ENCODE data around the gene UBA5. TPM values are rescaled to one million over a fixed set of nuclear protein-coding genes. Genes with fewer than 3 reads are reported as not detected.

UBA5 gene
- total RNA-seq, 1 donor from 2014 or later, result 84.7 TPM

DNA sequence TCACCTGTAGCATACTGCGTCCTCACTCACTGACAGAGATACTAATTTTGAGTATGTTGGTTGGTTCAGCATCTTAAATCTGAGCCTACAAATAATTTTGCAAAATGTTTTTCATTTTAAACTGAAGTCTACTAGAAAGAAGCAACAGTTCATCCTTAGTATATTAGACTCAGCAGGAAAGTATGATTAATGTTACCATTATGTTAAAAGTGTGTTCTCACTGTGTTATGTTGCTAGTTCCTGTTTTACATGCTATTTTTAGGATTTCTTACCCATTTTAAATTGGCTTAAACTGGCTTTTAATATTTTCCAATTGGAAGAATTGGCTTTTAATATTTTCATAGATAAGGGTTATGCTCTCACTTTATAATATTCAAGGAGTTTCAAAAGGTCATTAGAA, 37.4 kb upstream of the UBA5 start:
- H3K36me3 Mint-ChIP-seq, result peaks cover 11% of the 10 kb centered on the region
- no peak overlapping the region for H3K27ac ChIP-seq
- H2AFZ ChIP-seq (replicated peaks), result no peak overlapping the region
- H3K27ac Mint-ChIP-seq, result no peak overlapping the region
- H3K27me3 ChIP-seq, result no peaks in the 10 kb centered on the region
- no peak overlapping the region for H3K4me2 ChIP-seq
- H4K20me1 ChIP-seq (ENCODE audit: low read depth), result no peaks in the 10 kb centered on the region
- no peaks in the 10 kb centered on the region for H3K4me1 Mint-ChIP-seq
- peaks cover 2% of the 10 kb centered on the region for H3K27me3 Mint-ChIP-seq (ENCODE audit: insufficient read depth, low read depth)
- H3K4me3 ChIP-seq, result no peak overlapping the region
- H3K4me1 ChIP-seq, result no peaks in the 10 kb centered on the region
- H3K9ac ChIP-seq, result no peak overlapping the region
- no peaks in the 10 kb centered on the region for H3F3A ChIP-seq (ENCODE audit: low read depth)
- no peak overlapping the region for H3K4me3 Mint-ChIP-seq
- no peaks in the 10 kb centered on the region for H3K79me2 ChIP-seq (ENCODE audit: low read depth)
- H3K9me3 ChIP-seq (ENCODE audit: low read depth), result no peaks in the 10 kb centered on the region
- TF ChIP-seq EZH2 (IDR thresholded peaks at IDR 0.05), result no peak
- TF ChIP-seq, protein P1, sequence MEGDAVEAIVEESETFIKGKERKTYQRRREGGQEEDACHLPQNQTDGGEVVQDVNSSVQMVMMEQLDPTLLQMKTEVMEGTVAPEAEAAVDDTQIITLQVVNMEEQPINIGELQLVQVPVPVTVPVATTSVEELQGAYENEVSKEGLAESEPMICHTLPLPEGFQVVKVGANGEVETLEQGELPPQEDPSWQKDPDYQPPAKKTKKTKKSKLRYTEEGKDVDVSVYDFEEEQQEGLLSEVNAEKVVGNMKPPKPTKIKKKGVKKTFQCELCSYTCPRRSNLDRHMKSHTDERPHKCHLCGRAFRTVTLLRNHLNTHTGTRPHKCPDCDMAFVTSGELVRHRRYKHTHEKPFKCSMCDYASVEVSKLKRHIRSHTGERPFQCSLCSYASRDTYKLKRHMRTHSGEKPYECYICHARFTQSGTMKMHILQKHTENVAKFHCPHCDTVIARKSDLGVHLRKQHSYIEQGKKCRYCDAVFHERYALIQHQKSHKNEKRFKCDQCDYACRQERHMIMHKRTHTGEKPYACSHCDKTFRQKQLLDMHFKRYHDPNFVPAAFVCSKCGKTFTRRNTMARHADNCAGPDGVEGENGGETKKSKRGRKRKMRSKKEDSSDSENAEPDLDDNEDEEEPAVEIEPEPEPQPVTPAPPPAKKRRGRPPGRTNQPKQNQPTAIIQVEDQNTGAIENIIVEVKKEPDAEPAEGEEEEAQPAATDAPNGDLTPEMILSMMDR (IDR thresholded peaks at IDR 0.05), result no peak
- TF ChIP-seq EZH2phosphoT487 (IDR thresholded peaks at IDR 0.05), result no peak
- DNase-seq (ENCODE audit: low spot score), result no peak
- peaks cover 14% of the 10 kb centered on the region for H3K36me3 ChIP-seq
- no peaks in the 10 kb centered on the region for H3K9me3 Mint-ChIP-seq

DNA sequence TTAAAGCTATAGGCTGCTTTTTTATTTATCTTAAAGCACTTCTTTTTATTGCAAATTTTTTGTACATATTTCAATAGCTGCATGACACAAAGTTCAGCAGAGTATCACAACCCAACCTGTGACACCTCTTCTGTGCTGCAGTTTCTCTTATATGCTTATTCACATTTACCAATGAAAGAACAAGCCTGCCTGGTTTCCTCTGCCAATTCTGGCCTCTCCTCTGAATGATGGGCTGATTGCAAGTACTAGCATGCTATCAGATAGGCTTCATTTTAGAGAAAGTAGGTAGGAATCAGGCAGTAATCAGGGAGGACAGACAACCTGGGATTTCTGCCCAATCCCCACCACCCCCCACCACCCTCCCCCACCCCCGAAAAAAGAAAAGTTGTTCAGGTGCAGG, 36.5 kb upstream of the UBA5 start:
- no peak overlapping the region for H3K9ac ChIP-seq
- Mint-ChIP-seq H3K27ac (no peak overlapping the region), H3K4me3 (no peak overlapping the region), H3K9me3 (no peaks in the 10 kb centered on the region), H3K36me3 (peaks cover 14% of the 10 kb centered on the region), H3K27me3 (ENCODE audit: insufficient read depth, low read depth) (peaks cover 2% of the 10 kb centered on the region), H3K4me1 (no peaks in the 10 kb centered on the region)
- H3K4me2 ChIP-seq, result no peak overlapping the region
- H3K4me3 ChIP-seq, result no peak overlapping the region
- no peaks in the 10 kb centered on the region for H3K27me3 ChIP-seq
- no peak overlapping the region for H2AFZ ChIP-seq (replicated peaks)
- H4K20me1 ChIP-seq (ENCODE audit: low read depth), result no peaks in the 10 kb centered on the region
- no peak for DNase-seq (ENCODE audit: low spot score)
- no peaks in the 10 kb centered on the region for H3K79me2 ChIP-seq (ENCODE audit: low read depth)
- H3K9me3 ChIP-seq (ENCODE audit: low read depth), result no peaks in the 10 kb centered on the region
- TF ChIP-seq, protein P1 (IDR thresholded peaks at IDR 0.05), result no peak
- TF ChIP-seq EZH2phosphoT487 (IDR thresholded peaks at IDR 0.05) (no peak), EZH2 (IDR thresholded peaks at IDR 0.05) (no peak)
- H3K27ac ChIP-seq, result no peak overlapping the region
- no peaks in the 10 kb centered on the region for H3K4me1 ChIP-seq
- no peaks in the 10 kb centered on the region for H3F3A ChIP-seq (ENCODE audit: low read depth)
- H3K36me3 ChIP-seq, result peaks cover 20% of the 10 kb centered on the region

DNA sequence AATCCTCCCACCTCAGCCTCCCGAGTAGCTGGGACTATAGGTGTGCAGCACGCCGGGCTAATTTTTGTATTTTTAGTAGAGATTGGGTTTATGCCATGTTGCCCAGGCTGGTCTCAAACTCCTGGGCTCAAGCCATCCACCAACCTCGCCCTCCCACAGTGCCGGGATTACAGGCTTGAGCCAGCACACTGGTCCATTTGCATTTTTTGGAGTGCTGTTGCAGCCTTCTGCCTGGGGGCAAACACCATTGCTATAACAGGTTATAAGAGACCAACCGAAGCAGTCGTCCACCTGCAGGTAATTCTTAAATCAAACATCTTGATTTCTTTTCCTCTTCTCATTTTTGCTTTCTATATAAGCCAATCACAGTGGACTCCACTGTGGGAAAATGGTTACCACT, 35.3 kb upstream of the UBA5 start:
- TF ChIP-seq EZH2phosphoT487 (IDR thresholded peaks at IDR 0.05) (no peak), EZH2 (IDR thresholded peaks at IDR 0.05) (no peak)
- TF ChIP-seq, protein P1 (IDR thresholded peaks at IDR 0.05), result no peak
- no peak overlapping the region for H3K27ac ChIP-seq
- H4K20me1 ChIP-seq (ENCODE audit: low read depth), result no peaks in the 10 kb centered on the region
- H3K27me3 ChIP-seq, result no peaks in the 10 kb centered on the region
- peak; percentile 11 for DNase-seq (ENCODE audit: low spot score)
- no peak overlapping the region for H3K4me3 ChIP-seq
- H3K9me3 ChIP-seq (ENCODE audit: low read depth), result no peaks in the 10 kb centered on the region
- H3K4me1 Mint-ChIP-seq, result no peaks in the 10 kb centered on the region
- H3K9ac ChIP-seq, result no peak overlapping the region
- no peaks in the 10 kb centered on the region for H3K79me2 ChIP-seq (ENCODE audit: low read depth)
- no peaks in the 10 kb centered on the region for H3K9me3 Mint-ChIP-seq
- H3K36me3 Mint-ChIP-seq, result peaks cover 14% of the 10 kb centered on the region
- no peaks in the 10 kb centered on the region for H3F3A ChIP-seq (ENCODE audit: low read depth)
- H3K36me3 ChIP-seq, result peaks cover 17% of the 10 kb centered on the region
- H2AFZ ChIP-seq (replicated peaks), result no peak overlapping the region
- H3K27me3 Mint-ChIP-seq (ENCODE audit: insufficient read depth, low read depth), result peaks cover 2% of the 10 kb centered on the region
- H3K27ac Mint-ChIP-seq, result no peak overlapping the region
- H3K4me3 Mint-ChIP-seq, result no peak overlapping the region
- no peak overlapping the region for H3K4me2 ChIP-seq
- no peaks in the 10 kb centered on the region for H3K4me1 ChIP-seq
